DMS153 treated with DMSO at 0.1 percent for 48 hours (cell line): Measurements from ENCODE around the gene APLP2.

Experiments used
- DNase-seq: peaks from one replicate; lab custom pipeline; 2025; ENCODE audit not compliant: unreplicated experiment; lab: John Stamatoyannopoulos, UW

Gene APLP2

GRCh38 chr11:130114281-130114680 is 44.6 kb downstream of the APLP2 start:
- DNase-seq: no peak

GRCh38 chr11:130114726-130115125 is 45.0 kb downstream of the APLP2 start:
- no peak for DNase-seq

GRCh38 chr11:130115218-130115617 is 45.5 kb downstream of the APLP2 start:
- no peak for DNase-seq

- no peak for DNase-seq
Measured at GRCh38 chr11:130118165-130118564, 48.5 kb downstream of the APLP2 start.

- no peak for DNase-seq
Measured at GRCh38 chr11:130118636-130119387, 49.1 kb downstream of the APLP2 start.

GRCh38 chr11:130120045-130120444 is 50.4 kb downstream of the APLP2 start:
- DNase-seq: no peak

- DNase-seq: no peak
Measured at GRCh38 chr11:130121445-130121978, 51.8 kb downstream of the APLP2 start.

GRCh38 chr11:130122141-130122575 is 52.5 kb downstream of the APLP2 start:
- DNase-seq: no peak

GRCh38 chr11:130123414-130124040 is 53.8 kb downstream of the APLP2 start:
- DNase-seq: no peak

GRCh38 chr11:130124096-130124495 is 54.4 kb downstream of the APLP2 start:
- DNase-seq: no peak

GRCh38 chr11:130125638-130126037 is 55.9 kb downstream of the APLP2 start:
- DNase-seq: no peak

- DNase-seq: no peak
Measured at GRCh38 chr11:130126516-130126915, 56.8 kb downstream of the APLP2 start.

GRCh38 chr11:130127509-130127908 is 57.8 kb downstream of the APLP2 start:
- DNase-seq: no peak

- DNase-seq: no peak
Measured at GRCh38 chr11:130128626-130129025, 58.9 kb downstream of the APLP2 start.

- DNase-seq: no peak
Measured at GRCh38 chr11:130129922-130130321, 60.2 kb downstream of the APLP2 start.

- peak; percentile 40 for DNase-seq
Measured at GRCh38 chr11:130131961-130132850, 62.5 kb downstream of the APLP2 start.

- no peak for DNase-seq
Measured at GRCh38 chr11:130133716-130134115, 64.0 kb downstream of the APLP2 start.

- DNase-seq: no peak
Measured at GRCh38 chr11:130136107-130136506, 66.4 kb downstream of the APLP2 start.

GRCh38 chr11:130137999-130138398 is 68.3 kb downstream of the APLP2 start:
- DNase-seq: no peak

- DNase-seq: no peak
Measured at GRCh38 chr11:130139401-130139800, 69.7 kb downstream of the APLP2 start.

GRCh38 chr11:130141561-130142341 is 72.1 kb downstream of the APLP2 start:
- no peak for DNase-seq
